ENCODE results near the gene MAMDC2. TPM values are rescaled to one million over a fixed set of nuclear protein-coding genes. Genes with fewer than 3 reads are reported as not detected.

MAMDC2 gene
- total RNA-seq, 8 experiments from 2014 or later: 0.04 to 6.4 (median 0.38) TPM

DNA sequence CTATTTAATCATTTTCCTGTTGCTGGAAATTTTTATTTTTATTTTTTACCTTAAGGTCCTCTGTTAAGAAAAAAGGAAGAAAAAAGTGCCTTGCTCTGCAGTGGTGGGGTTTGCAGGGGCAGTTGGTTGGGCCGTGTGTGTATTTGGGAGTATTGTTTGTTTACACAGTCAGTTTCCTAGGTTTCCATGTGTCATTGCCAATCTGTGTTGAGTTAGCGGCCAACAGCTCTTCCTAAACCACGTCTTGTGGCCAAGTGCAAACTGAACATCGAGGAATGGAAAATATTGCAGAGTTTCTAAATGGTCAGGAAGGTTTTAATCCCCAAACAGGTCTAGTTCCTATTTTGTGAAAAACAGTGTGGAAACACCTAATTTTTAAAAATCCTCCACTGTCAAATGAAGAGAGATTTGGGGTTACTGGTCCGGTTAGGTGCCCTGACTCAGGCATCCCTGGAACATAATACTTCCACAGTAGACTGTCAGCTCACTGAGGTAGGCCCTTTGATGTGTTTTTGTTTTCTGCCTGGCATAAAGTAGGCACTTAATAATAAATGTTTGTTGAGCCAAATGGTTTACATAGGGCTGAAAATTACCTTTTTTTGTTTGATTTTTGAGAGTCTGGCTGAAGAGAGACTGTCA lies 37.0 kb downstream of the MAMDC2 start:
- H3K27ac ChIP-seq: no peak overlapping the region

GRCh38 chr9:70081120-70081495 lies 37.5 kb downstream of the MAMDC2 start:
- no peak overlapping the region for H3K4me3 ChIP-seq
- 0 to 80% (median 0%) methylated on average over 1 of the region's 1 CpG; no CpG with 5 or more reads in 4 of the 10 experiments for WGBS, 10 experiments
- in situ Hi-C loops (cut with MboI; ENCODE audit: low pct_unique_long_range_greater_than_20kb in 2 of 9, low sequenced_read_pairs in 9 of 9, unreplicated experiment in 9 of 9): no loop called here
- H3K27ac ChIP-seq: no peak overlapping the region
- H3K4me1 ChIP-seq (replicated peaks in 1 of 2): peaks cover 12 to 29% of the 10 kb centered on the region in 2 donors
- no peak for ATAC-seq (replicated peaks in 6 of 8)

More for the DNA sequence above, 37.0 kb downstream of the MAMDC2 start:
- peak in 3 of 8 experiments; percentile 45 to 74 (median 54) for ATAC-seq (replicated peaks in 6 of 8)
- Histone ChIP-seq H3K4me1 (replicated peaks in 1 of 2) (peaks cover 12 to 28% of the 10 kb centered on the region in 2 donors), H3K4me3 (no peak overlapping the region)
- WGBS, 10 experiments: 0 to 100% (median 52%) methylated on average over 1 to 5 of the region's 5 CpGs; no CpG with 5 or more reads in 4 of the 10 experiments
- in situ Hi-C loops (cut with MboI; ENCODE audit: low pct_unique_long_range_greater_than_20kb in 2 of 9, low sequenced_read_pairs in 9 of 9, unreplicated experiment in 9 of 9): no loop called here

- H3K4me3 ChIP-seq: no peak overlapping the region
- in situ Hi-C loops (cut with MboI; ENCODE audit: low pct_unique_long_range_greater_than_20kb in 2 of 9, low sequenced_read_pairs in 9 of 9, unreplicated experiment in 9 of 9): no loop called here
- H3K4me1 ChIP-seq (replicated peaks in 1 of 2): peaks cover 12 to 37% of the 10 kb centered on the region in 2 donors
- H3K27ac ChIP-seq: no peak overlapping the region
- ATAC-seq (replicated peaks in 6 of 8): peak in 3 of 8 experiments; percentile 32 to 47 (median 42)
- WGBS, 10 experiments: 0 to 71% (median 31%) methylated on average over 1 of the region's 1 CpG; no CpG with 5 or more reads in 1 of the 10 experiments
Measured at GRCh38 chr9:70083429-70083828, 39.8 kb downstream of the MAMDC2 start.

- peak in 1 of 8 experiments; percentile 32 for ATAC-seq (replicated peaks in 6 of 8)
- in situ Hi-C loops (cut with MboI; ENCODE audit: low pct_unique_long_range_greater_than_20kb in 2 of 9, low sequenced_read_pairs in 9 of 9, unreplicated experiment in 9 of 9): no loop called here
- WGBS, 10 experiments: 32 to 100% (median 89%) methylated on average over 2 to 4 of the region's 4 CpGs; no CpG with 5 or more reads in 2 of the 10 experiments
- peaks cover 4 to 22% of the 10 kb centered on the region in 2 donors for H3K4me1 ChIP-seq (replicated peaks in 1 of 2)
- H3K4me3 ChIP-seq: no peak overlapping the region
- no peak overlapping the region for H3K27ac ChIP-seq
Measured at GRCh38 chr9:70085241-70085640, 41.6 kb downstream of the MAMDC2 start.

GRCh38 chr9:70091103-70091502 lies 47.5 kb downstream of the MAMDC2 start:
- Histone ChIP-seq H3K27ac (no peak overlapping the region), H3K4me1 (replicated peaks in 1 of 2) (peaks cover 0 to 8% of the 10 kb centered on the region in 2 donors), H3K4me3 (no peak overlapping the region)
- 0 to 100% (median 80%) methylated on average over 1 to 2 of the region's 2 CpGs; no CpG with 5 or more reads in 2 of the 10 experiments for WGBS, 10 experiments
- in situ Hi-C loops (cut with MboI; ENCODE audit: low pct_unique_long_range_greater_than_20kb in 2 of 9, low sequenced_read_pairs in 9 of 9, unreplicated experiment in 9 of 9): no loop called here
- ATAC-seq (replicated peaks in 6 of 8): no peak

GRCh38 chr9:70091572-70091971 lies 47.9 kb downstream of the MAMDC2 start:
- Histone ChIP-seq H3K4me1 (replicated peaks in 1 of 2) (peaks cover 0 to 4% of the 10 kb centered on the region in 2 donors), H3K27ac (no peak overlapping the region), H3K4me3 (no peak overlapping the region)
- WGBS, 10 experiments: 59 to 100% (median 89%) methylated on average over 1 to 5 of the region's 5 CpGs; no CpG with 5 or more reads in 1 of the 10 experiments
- in situ Hi-C loops (cut with MboI; ENCODE audit: low pct_unique_long_range_greater_than_20kb in 2 of 9, low sequenced_read_pairs in 9 of 9, unreplicated experiment in 9 of 9): no loop called here
- ATAC-seq (replicated peaks in 6 of 8): peak in 2 of 8 experiments; percentile 21 to 39

DNA sequence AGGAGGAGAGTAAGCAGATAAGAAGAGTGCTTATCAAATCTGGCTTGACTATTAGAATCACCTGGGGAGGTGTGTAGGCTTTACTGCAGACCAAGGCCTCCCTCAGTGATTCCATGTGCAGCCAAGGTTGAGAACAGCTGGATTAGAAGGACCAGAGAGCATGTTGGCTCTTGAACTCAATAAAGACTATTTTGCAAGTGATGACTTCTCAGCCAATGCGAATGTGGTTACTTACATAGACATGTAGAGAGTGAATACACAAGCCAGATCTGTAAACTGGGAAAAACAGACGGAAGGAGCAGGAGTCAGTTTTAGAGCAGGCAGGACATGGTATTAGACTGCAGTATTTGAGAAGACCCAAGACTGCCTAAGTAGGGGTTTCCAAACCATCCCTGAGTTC lies 48.5 kb downstream of the MAMDC2 start:
- in situ Hi-C loops (cut with MboI; ENCODE audit: low pct_unique_long_range_greater_than_20kb in 2 of 9, low sequenced_read_pairs in 9 of 9, unreplicated experiment in 9 of 9): no loop called here
- peak in 3 of 8 experiments; percentile 41 to 66 (median 65) for ATAC-seq (replicated peaks in 6 of 8)
- Histone ChIP-seq H3K4me1 (replicated peaks in 1 of 2) (no peaks in the 10 kb centered on the region), H3K4me3 (no peak overlapping the region), H3K27ac (no peak overlapping the region)
- 50 to 100% (median 84%) methylated on average over 1 to 2 of the region's 2 CpGs; no CpG with 5 or more reads in 2 of the 10 experiments for WGBS, 10 experiments

GRCh38 chr9:70093095-70093494 lies 49.4 kb downstream of the MAMDC2 start:
- Histone ChIP-seq H3K4me1 (replicated peaks in 1 of 2) (no peaks in the 10 kb centered on the region), H3K4me3 (no peak overlapping the region), H3K27ac (no peak overlapping the region)
- in situ Hi-C loops (cut with MboI; ENCODE audit: low pct_unique_long_range_greater_than_20kb in 2 of 9, low sequenced_read_pairs in 9 of 9, unreplicated experiment in 9 of 9): no loop called here
- ATAC-seq (replicated peaks in 6 of 8): no peak

GRCh38 chr9:70093944-70094343 lies 50.3 kb downstream of the MAMDC2 start:
- ATAC-seq (replicated peaks in 6 of 8): peak in 4 of 8 experiments; percentile 20 to 70 (median 63)
- Histone ChIP-seq H3K4me1 (replicated peaks in 1 of 2) (no peaks in the 10 kb centered on the region), H3K27ac (no peak overlapping the region), H3K4me3 (no peak overlapping the region)
- in situ Hi-C loops (cut with MboI; ENCODE audit: low pct_unique_long_range_greater_than_20kb in 2 of 9, low sequenced_read_pairs in 9 of 9, unreplicated experiment in 9 of 9): no loop called here
- WGBS, 10 experiments: 33 to 80% (median 56%) methylated on average over 1 of the region's 1 CpG; no CpG with 5 or more reads in 5 of the 10 experiments

DNA sequence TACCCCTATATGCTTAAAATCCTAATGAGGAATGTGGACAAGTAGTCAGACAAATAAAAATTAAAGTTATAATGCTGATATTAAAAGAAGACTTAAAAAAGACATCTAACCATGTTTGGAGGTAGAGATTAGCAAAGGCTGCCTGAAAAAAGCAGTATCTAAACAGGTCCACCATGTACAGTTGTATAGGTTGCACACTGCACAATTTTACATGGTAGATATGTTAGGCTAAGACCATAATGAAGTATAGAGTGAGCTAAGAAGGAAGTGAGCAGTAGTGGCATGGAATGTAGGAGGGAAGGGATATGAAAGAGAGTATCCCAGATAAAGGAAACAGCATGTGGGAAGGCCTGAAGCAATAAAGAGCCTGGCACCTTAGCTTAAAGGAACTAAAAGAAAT lies 51.1 kb downstream of the MAMDC2 start:
- in situ Hi-C loops (cut with MboI; ENCODE audit: low pct_unique_long_range_greater_than_20kb in 2 of 9, low sequenced_read_pairs in 9 of 9, unreplicated experiment in 9 of 9): no loop called here
- ATAC-seq (replicated peaks in 6 of 8): no peak
- no peak overlapping the region for H3K4me3 ChIP-seq
- H3K4me1 ChIP-seq (replicated peaks in 1 of 2): no peaks in the 10 kb centered on the region
- H3K27ac ChIP-seq: no peak overlapping the region

DNA sequence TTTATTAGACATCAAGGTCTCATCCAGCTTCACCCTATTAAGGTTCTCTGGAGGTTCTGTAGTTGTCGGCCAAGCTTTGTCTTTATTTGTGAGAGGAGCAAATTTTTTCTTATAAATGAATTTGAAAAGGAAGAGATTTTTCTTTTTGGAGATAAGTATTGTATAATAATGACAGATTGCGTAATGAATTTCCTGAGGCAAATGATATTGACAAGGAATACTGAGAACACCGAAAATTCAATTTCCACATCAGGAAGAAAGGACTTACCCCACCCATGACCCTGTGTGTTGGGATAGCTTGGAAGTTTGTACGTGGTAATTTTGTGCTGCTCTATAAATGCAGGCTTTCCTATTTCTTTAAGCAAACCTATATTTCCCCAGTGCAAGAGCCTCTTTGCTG lies 53.5 kb downstream of the MAMDC2 start:
- 38 to 100% (median 62%) methylated on average over 1 to 4 of the region's 4 CpGs; no CpG with 5 or more reads in 2 of the 10 experiments for WGBS, 10 experiments
- Histone ChIP-seq H3K4me3 (no peak overlapping the region), H3K27ac (no peak overlapping the region), H3K4me1 (replicated peaks in 1 of 2) (no peaks in the 10 kb centered on the region)
- in situ Hi-C loops (cut with MboI; ENCODE audit: low pct_unique_long_range_greater_than_20kb in 2 of 9, low sequenced_read_pairs in 9 of 9, unreplicated experiment in 9 of 9): no loop called here
- no peak for ATAC-seq (replicated peaks in 6 of 8)

GRCh38 chr9:70100362-70100761 lies 56.7 kb downstream of the MAMDC2 start:
- Histone ChIP-seq H3K27ac (no peak overlapping the region), H3K4me1 (replicated peaks in 1 of 2) (peaks cover 0 to 3% of the 10 kb centered on the region in 2 donors), H3K4me3 (no peak overlapping the region)
- in situ Hi-C loops (cut with MboI; ENCODE audit: low pct_unique_long_range_greater_than_20kb in 2 of 9, low sequenced_read_pairs in 9 of 9, unreplicated experiment in 9 of 9): loop anchor here in 3 of 9 experiments (25.0 kb wide), 1 partner anchor 138 kb away; no protein-coding TSS in a partner anchor
- ATAC-seq (replicated peaks in 6 of 8): peak in 1 of 8 experiments; percentile 87
- WGBS, 10 experiments: 0 to 100% (median 54%) methylated on average over 1 to 4 of the region's 4 CpGs; no CpG with 5 or more reads in 2 of the 10 experiments

GRCh38 chr9:70101265-70101664 lies 57.6 kb downstream of the MAMDC2 start:
- WGBS, 10 experiments: 25 to 100% (median 55%) methylated on average over 1 of the region's 1 CpG
- no peak overlapping the region for H3K27ac ChIP-seq
- peak in 2 of 8 experiments; percentile 49 to 74 for ATAC-seq (replicated peaks in 6 of 8)
- in situ Hi-C loops (cut with MboI; ENCODE audit: low pct_unique_long_range_greater_than_20kb in 2 of 9, low sequenced_read_pairs in 9 of 9, unreplicated experiment in 9 of 9): loop anchor here in 3 of 9 experiments (25.0 kb wide), 1 partner anchor 139 kb away; no protein-coding TSS in a partner anchor
- H3K4me1 ChIP-seq (replicated peaks in 1 of 2): peaks cover 0 to 9% of the 10 kb centered on the region in 2 donors
- no peak overlapping the region for H3K4me3 ChIP-seq
